Stimulated activated CD4-positive, alpha-beta T cell treated with anti-CD3 and anti-CD28 coated beads, TNF-alpha, amount 100 ng/mL, for 1 hour (primary cell): ENCODE results near the gene VIPR2.

ENCODE experiments used
- DNase-seq, 3 donors: peaks; one replicate each; pipeline ENCODE4 v3.0.0-alpha.2; 2020; ENCODE audit warnings: low read depth in 3 of 3, low spot score in 1 of 3

VIPR2 gene

GRCh38 chr7:159158125-159158887 is 13.6 kb upstream of the VIPR2 start:
- DNase-seq = no peak

GRCh38 chr7:159157714-159158113 is 13.0 kb upstream of the VIPR2 start:
- no peak for DNase-seq

GRCh38 chr7:159156436-159157245 is 12.0 kb upstream of the VIPR2 start:
- DNase-seq = no peak

GRCh38 chr7:159155410-159155809 is 10.7 kb upstream of the VIPR2 start:
- no peak for DNase-seq

GRCh38 chr7:159154243-159154642 is 9.6 kb upstream of the VIPR2 start:
- no peak for DNase-seq

- no peak for DNase-seq
These were observed 8.8 kb upstream of the VIPR2 start for GRCh38 chr7:159153511-159153910.

GRCh38 chr7:159152816-159153215 is 8.1 kb upstream of the VIPR2 start:
- DNase-seq = no peak

- DNase-seq = no peak
These were observed 6.6 kb upstream of the VIPR2 start for GRCh38 chr7:159151231-159151630.

GRCh38 chr7:159149488-159149887 is 4.8 kb upstream of the VIPR2 start:
- DNase-seq = no peak

GRCh38 chr7:159148430-159149395 is 4.0 kb upstream of the VIPR2 start:
- DNase-seq = no peak

- DNase-seq = no peak
These were observed 3.0 kb upstream of the VIPR2 start for GRCh38 chr7:159147687-159148086.

- DNase-seq = no peak
These were observed 2.6 kb upstream of the VIPR2 start for GRCh38 chr7:159147246-159147645.

- no peak for DNase-seq
These were observed 1.6 kb upstream of the VIPR2 start for GRCh38 chr7:159146084-159146858.

- DNase-seq = no peak
These were observed 806 bp upstream of the VIPR2 start for GRCh38 chr7:159145490-159145855.

- DNase-seq = no peak
These were observed 598 bp downstream of the VIPR2 start for GRCh38 chr7:159143780-159144757.

- no peak for DNase-seq
These were observed 1.9 kb downstream of the VIPR2 start for GRCh38 chr7:159142730-159143129.

- DNase-seq = no peak
These were observed 2.5 kb downstream of the VIPR2 start for GRCh38 chr7:159142199-159142598.

- no peak for DNase-seq
These were observed 3.0 kb downstream of the VIPR2 start for GRCh38 chr7:159141660-159142059.

GRCh38 chr7:159141167-159141566 is 3.5 kb downstream of the VIPR2 start:
- DNase-seq = no peak
